Measurements from ENCODE around the gene TMEM134.

Gene TMEM134

DNA sequence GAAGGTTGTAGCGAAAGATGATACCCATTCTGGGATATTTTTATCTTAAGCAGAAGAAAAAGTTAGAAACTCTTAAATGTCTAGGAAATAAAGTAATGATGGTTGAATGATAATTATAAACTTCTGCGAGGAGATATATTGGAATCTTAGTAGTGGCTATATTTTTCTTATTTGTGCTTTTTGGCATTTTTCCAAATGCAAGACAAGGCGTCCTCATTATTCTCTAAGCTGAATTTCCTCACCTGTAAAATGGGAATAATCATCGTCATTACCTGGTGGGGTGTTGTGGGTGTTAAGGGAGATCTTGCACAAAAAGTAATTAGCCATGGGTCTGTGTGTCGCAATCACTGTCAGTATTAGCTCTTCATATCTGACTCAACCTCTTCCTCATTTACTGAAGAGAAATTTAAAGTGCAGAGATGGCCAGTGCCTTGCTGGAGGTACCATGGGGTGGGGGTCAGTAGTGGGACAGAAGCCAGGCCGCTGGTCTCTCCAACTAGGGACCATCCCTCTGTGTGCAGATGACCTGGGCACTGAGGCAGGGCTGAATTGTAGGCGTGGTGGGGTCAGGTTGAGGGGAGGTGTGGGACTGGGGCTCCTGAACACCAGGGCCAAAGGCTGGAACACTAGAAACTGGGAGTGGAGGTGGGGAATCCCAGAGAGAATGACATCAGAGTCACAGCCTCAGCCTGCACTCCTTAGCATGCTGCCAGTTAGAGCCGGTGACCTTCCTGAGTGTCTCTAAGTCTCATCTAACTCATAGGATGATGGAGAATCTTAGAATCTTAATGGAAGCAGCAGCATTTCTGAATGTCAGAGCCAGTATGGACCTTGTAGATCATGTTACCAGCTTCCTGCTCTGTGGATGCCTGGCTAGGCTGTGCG lies 32.0 kb upstream of the TMEM134 start:
- no peak for DNase-seq (ENCODE audit: low spot score)

DNA sequence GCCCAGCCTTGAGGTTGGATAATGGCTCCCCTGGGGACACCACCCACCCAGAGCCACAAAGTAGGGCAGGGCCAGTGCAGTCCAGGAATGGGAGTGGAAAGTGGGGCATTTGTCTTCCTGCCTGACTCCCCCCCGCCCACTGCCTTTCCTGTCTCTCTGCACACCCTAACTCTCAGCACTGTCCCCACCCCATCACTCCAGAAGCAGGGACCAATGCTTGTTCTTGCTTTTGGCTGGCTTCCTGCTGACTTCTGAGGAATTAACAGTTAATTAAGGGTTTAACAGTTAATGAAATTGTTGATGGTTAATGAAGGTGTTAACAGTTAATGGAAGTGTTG lies 31.4 kb upstream of the TMEM134 start:
- no peak for DNase-seq (ENCODE audit: low spot score)

DNA sequence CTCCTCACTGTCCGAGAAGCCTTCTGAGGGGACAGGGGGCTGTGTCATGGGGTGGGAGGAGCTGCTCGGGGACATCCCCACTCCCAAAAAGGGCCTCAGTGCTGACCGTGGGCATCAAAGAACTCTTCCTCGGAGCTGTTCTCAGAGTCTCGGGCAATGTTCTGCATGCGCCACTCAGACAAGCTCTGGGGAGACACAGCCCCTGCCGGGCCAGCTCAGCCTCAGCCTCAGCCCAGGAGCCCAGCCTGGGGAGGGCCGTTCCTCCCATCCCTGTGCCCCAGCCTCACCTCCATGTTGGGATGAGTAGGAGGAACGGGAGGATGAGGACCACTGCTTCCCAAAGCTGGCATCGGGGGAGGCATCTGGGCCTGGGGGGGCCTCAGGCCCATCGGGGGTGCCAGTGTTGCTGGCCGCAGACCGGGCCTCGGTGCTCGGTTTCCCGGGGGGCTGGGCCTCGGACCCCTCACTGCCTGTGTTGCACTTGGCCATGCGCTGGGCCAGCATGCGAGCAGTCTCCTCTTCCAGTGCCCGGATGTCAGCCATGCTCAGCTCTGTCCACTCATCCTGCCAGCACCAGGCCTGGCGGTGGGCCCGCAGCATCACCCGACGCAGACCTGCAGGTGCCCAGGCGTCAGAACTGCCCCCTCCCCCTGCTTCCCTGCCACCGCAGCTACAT lies 30.9 kb upstream of the TMEM134 start:
- DNase-seq (ENCODE audit: low spot score), result no peak

DNA sequence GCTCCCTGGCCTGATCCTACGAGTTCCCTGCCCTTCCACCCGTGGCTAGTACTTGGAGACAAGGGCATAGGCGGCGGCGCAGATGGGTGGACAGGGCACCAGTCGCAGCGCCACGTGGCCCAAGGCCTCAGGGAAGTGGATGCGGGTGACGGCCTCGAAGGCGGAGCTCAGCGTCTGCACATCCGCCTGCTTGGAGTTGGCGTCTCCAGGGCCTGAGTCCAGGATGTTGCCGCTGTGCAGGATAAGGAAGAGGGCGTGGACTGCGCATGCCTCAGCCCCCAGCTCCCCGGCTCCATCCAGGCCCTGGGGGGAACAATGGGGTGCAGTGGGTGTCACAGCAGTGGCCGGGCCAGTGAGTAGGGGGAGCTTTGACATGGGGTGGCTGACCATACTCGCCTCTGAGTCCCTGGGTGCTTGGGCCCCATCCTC lies 29.5 kb upstream of the TMEM134 start:
- DNase-seq (ENCODE audit: low spot score), result no peak

DNA sequence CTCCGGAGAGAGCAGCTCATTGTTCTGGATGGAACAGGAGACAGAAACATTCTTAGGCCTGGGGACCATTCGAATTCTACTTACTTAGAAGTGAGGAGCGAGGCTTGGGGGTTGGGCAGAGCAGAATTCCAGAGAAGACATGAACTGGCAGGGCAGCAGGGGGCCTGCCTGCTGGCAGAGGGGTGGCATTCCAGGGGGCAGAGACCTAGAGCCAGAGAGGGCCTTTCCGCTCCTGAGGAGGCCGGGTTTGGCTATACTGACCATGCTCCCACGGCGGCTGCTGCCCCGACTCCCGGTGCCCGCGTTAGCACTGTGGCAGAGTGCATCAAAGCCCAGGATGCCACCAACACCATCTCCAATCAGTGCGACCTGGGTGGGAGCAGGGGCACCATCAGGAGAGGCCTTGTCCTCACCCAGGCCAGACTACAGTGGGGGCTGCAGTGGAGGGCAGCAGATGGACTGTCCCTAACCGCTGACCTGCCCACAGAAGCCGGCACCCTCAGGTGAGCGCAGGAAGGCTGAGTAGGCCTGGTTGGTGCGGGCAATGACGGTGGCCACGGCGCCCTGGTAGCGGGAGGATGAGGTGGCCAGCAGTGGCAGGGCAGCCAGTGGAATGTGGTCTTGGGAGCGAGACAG lies 28.7 kb upstream of the TMEM134 start:
- DNase-seq (ENCODE audit: low spot score), result no peak

DNA sequence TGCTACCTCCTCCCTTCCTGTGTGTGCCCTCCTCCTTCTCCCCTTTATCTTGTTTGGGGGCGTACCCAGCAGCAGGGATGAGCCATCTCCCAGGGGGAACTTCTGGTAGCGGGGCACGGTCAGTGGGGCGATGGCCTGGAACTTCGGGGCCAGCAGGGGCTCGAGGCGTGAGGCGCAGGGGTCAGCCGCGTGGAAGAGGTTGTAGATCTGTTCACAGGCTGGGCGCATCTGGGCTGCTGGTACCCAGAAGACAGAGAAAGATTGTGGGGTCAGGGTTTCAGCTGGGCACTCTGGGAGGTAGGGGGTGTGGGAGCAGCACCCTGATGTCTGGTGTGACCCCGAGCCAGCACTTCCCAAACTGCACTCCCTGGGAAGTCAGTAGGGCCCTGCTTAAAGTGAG lies 27.1 kb upstream of the TMEM134 start:
- no peak for DNase-seq (ENCODE audit: low spot score)

DNA sequence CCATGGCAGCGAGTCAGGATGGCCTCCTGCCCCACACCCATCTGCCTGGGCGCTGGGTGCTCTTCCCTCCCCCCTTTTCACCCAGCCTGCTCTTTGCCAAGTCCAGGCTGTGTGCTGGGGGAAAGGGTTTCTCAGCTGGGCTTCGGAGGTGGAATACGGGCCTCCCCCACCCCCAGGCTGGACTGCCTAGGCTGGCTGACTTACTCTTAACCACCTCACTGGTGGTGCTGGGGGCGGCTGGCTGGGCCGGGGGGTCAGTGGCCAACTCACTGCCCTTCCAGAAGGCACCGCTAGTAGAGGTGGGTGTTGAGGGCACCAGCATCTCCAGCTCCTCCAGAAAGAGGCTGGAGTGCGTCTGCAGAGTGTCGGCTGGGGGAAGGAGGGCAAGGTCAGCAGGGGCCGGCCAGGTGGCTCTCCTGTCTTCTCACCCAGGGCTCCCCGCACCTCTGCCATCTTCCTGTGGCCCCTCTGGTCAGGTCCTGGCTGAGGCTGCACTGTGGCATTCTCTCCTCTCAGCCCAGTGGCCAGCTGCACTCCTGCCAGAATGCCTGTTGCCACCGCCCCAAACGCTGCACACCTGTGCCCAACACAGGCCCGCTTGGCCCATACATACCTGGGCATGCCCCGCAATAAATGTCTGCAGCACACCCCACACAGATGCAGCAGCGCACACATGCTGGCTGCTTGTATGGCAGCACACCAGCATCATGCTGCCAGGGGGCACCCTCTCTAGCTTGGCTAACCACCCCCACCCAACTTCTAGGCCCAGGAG lies 26.4 kb upstream of the TMEM134 start:
- no peak for DNase-seq (ENCODE audit: low spot score)

DNA sequence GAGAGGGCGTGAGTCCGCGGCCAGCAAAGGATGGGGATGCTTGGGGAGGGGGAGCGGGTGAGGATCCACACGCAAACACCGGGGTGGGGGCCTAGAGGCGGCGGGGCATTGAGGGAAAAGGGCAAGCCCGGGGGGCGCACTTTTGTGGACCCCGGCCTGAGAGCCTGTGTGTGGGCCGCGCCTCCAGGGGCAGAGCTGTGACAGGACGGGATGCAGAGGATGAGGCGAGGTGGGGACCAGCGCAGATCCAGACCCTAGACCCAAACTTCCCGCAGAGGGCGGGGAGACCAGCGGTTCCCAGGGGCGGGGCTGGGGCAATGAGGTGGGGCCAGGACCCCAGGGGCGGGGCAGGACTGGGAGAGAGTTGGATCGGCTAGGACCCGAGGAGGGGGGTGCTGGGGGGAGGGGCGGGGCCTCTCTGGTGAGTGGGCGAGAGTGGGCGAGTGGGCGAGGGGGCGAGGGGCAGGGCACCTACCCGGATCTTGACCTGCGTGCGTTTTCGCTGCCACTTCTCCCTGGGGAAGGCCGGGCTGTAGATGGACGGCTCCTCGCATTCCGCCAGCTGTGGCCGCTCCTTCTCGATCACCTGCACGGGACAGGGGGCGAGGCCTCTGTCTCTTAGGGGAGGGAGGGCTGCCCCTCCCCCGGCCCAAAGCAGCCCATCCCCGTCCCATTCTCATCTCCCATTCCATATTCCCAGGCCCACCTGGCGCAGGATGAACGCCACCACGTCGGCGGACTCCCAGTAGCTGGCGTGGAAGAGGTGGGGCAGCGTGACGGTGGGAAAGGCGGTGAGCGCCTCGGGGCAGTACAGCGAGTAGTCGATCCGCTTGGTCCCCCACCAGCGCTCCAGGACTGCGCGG lies 25.6 kb upstream of the TMEM134 start:
- no peak for DNase-seq (ENCODE audit: low spot score)

DNA sequence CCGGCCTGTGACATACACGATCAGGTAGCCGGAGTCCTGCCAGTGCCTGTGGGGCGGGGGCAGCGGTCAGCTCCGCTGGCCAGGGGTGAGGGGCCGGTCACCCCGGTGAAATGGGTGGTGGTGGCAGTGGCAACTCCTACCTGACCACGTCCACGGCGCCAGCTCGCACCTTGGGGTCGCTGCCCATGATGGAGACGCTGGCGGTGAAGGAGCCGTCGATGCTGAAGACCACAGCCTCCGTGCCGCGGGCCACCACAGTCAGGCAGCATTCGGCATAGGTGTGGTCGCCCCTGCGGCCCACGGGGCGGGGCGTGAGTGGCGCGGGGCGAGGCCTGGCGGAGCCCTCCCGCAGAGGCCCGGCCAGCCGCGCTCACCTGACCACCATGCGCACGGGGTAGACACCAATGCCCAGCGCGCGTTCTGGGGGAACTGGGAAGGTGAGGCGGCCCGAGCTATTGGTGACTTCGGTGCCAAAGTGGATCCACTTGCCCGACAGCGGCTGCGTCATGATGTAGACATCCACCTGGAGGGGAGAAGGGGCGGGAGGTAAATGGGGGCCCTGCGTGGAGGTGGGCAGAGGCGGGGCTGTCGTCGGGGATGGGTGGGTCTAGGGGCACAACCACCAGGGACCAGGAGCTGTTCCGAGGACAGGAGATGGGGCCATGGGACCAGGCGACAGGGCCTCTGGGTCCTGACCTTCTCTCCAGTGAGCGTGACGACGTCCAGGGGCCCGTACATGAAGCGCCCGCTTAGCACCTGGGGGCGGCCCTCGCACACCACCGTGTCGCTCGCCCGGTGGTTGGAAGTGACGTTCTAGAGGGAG lies 24.7 kb upstream of the TMEM134 start:
- DNase-seq (ENCODE audit: low spot score), result no peak

DNA sequence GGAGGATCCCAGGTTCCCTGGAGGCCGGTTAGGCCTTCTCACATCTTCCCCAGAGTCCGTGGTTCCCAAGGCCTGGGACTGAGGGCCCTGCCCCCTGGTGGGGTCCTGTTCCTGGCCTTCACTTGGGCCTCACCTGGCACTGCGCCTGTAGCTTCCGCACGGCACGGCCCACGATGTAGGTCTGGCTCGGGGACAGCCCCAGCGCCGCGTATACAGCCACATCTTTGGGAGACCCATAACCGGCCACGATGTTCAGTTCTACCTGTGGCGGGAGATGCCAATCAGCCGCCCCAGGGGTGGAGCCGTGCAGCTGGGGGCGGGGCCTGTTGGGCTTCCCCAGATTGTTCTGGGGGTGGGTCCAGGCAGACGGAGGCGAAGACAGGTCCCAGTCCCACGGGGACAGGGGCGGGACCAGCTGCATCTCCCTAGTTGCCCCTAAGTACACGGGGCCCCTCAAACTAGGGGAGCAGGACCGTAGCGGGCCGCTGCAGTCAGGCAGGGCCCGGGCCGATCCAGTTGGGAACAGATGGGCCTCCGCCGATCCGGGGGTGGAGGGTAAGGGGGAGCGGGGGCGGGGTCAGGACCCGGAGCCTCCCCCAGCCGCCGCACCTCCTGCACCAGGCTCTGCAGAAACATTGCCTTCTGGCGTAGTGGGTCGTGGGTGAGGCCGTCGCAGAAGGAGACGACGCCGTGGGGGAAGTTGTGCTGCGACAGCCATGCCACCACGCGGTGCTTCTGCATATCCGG lies 23.9 kb upstream of the TMEM134 start:
- DNase-seq (ENCODE audit: low spot score), result no peak

DNA sequence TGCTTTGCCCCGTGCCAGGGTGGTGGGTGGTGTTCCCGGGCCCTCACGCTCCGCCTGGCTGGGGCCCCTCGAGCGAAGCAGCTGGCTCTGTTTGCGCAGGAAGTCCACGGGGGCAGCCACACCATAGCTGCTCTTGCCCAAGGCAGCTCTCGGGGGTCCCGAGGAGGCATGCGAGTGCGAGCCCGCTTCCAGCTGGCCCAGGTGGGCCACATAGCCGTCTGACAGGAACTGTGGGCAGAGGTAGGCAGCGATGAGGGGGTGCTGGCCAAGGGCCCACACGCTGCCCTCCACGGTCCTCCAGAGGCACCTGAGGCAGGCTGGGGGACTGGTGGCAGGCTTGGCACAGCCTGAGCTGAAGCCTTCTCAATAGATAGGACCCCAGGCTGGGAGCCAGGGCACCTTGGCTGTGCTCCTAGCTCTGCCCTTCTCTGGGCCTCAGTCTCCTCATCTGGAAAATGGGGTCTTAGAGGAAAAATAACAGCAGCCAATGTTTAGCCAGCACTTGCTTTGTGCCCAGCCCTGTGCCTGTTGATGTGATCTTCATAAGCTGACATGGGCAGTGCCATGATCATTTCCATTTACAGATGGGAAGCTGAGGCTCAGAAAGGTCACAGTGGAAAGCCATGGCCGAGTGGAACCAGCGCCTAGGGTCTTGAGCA lies 23.1 kb upstream of the TMEM134 start:
- no peak for DNase-seq (ENCODE audit: low spot score)

DNA sequence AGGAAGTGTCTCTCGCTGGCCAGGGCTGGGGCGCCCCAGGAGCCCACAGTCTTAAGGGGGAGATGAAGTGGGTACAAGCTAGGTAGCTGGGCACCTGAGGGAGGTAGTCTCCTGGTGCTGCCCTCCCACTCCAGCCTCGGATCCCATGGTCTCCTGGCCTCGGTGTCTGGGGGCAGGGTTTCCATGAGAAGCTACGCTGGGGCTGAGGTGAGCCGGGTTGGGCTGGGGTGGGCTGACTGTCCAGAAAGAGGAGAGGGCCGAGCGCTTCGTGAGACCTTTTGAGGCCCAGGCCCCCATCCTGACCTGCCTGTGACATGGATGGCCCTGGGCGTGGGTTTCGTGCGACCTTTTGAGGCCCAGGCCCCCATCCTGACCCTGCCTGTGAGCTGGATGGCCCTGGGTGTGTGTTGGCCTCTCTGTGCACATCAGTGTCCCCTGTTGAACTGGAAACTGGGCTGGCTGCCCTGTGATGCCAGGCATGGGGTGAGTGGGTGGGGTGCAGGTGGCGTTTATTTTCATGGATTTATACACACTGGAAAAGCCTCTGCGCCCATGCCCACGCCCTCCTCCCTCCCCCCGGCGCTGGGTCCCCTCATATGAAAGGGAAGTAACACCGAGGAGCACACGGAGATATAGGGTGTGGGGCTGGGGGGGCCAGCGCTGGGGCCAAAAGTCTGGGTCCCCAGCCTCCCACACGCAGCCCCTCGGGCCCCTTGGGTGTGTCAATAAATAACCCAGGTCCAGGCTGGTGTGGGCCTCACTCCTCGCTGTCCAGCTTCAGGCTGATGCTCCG lies 22.4 kb upstream of the TMEM134 start:
- no peak for DNase-seq (ENCODE audit: low spot score)

DNA sequence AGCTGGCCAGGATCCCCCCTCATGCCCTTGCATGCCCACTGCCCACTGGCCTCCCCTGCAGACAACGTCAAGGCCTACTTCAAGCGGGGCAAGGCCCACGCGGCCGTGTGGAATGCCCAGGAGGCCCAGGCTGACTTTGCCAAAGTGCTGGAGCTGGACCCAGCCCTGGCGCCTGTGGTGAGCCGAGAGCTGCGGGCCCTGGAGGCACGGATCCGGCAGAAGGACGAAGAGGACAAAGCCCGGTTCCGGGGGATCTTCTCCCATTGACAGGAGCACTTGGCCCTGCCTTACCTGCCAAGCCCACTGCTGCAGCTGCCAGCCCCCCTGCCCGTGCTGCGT lies 21.6 kb upstream of the TMEM134 start:
- DNase-seq (ENCODE audit: low spot score), result no peak

DNA sequence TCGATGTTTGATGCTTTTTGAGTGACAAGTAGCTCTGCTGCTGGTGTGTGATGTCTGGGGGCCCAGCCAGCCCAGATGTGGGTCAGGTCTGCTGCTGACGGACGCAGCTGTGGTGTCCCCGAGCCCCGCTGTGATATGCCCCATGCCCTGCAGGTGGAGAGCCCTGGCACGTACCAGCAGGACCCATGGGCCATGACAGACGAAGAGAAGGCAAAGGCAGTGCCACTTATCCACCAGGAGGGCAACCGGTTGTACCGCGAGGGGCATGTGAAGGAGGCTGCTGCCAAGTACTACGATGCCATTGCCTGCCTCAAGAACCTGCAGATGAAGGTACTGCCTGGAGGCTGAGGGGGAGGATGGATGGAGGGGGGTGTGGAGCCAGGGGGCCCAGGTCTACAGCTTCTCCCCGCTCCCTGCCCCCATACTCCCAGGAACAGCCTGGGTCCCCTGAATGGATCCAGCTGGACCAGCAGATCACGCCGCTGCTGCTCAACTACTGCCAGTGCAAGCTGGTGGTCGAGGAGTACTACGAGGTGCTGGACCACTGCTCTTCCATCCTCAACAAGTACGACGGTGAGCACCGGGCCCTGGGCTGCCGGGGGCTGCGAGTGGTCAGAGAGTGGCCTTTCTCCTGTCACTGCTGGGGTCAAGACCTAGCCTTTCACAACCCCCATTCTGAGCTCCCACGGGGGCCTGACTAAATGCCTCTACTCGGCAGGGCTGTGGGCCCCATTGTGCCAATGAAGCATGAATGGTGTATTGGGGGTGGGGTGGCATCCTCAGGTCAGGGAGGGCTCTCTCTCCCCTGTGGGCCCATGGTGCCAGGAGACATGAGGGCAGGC lies 21.1 kb upstream of the TMEM134 start:
- no peak for DNase-seq (ENCODE audit: low spot score)

DNA sequence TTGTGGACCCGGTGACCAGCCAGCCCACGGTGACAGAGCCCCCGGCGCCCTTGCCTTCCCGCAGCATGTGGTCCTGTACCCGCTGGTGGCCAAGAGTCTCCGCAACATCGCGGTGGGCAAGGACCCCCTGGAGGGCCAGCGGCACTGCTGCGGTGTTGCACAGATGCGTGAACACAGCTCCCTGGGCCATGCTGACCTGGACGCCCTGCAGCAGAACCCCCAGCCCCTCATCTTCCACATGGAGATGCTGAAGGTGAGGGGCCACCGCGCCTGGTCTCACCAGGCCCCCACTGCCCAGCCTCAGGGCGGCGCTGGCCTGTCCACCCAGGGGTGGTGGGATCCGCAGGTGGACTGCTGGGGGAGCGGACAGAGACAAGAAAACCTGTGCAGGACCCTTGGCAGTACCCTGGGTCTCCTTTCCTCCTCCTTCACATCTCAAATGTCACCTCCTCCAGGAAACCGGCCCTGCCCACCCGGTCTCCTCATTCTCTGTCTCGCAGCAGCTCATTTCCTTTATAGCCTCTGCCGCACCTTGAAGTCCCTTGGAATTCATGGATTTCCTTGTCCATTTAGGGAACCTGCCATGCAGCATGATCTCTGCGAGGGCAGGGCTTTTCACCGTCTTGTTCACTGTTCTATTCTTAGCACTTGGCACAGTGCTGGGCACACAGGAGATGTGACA lies 20.3 kb upstream of the TMEM134 start:
- no peak for DNase-seq (ENCODE audit: low spot score)

DNA sequence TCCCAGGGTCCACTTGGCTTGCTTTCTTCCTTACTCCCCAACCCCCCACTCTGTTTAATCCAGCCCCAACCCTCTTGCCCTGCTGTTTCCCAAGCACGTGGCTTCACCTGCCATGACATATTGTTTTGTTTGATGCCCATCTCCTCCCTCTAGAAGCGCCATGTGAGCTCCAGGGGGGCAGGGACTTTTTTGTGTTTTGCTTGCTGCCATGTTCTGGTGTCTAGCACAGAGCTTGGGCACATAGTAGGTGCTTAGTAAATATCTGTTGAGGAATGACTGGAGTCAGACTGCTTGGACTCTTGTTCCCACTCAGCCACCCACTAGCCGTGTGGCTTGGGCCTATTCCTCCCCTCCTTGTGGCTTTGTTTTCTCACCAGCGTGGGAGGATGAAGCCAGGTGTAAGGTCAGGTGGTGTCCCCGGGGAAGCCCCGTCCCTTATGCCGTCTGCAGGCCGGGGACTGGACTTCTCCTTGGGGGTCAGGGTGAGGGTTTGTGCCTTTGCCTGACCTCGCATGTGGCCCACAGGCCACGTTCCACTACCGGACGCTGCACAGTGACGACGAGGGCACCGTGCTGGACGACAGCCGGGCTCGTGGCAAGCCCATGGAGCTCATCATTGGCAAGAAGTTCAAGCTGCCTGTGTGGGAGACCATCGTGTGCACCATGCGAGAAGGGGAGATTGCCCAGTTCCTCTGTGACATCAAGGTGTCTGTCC lies 17.6 kb upstream of the TMEM134 start:
- DNase-seq (ENCODE audit: low spot score), result no peak

Data from AG20443 (cell line).